Endodermal cell (in vitro differentiated cells): Measurements from ENCODE around the gene KLF16. TPM values are rescaled to one million over a fixed set of nuclear protein-coding genes. Genes with fewer than 3 reads are reported as not detected.

Experiments
- DNase-seq: peaks from one replicate; pipeline ENCODE4 v3.0.0-alpha.2; 2017
- H3K27ac ChIP-seq: 2 replicates; pipeline ENCODE4 v1.5.1; 2013; ENCODE audit warnings: mild to moderate bottlenecking, low read depth, low read length, moderate library complexity
- H3K27me3 ChIP-seq: 2 replicates; pipeline ENCODE4 v1.6.1; 2013; ENCODE audit warnings: mild to moderate bottlenecking, low read length, moderate library complexity; ENCODE audit not compliant: insufficient read depth, control insufficient read depth, poor library complexity, severe bottlenecking
- H3K36me3 ChIP-seq: 2 replicates; pipeline ENCODE4 v1.7.0; 2013; ENCODE audit warnings: mild to moderate bottlenecking, low read length, moderate library complexity; ENCODE audit not compliant: control insufficient read depth, insufficient read depth
- H3K4me1 ChIP-seq: one replicate; pipeline ENCODE4 v1.7.0; 2013; ENCODE audit warnings: low read length; ENCODE audit not compliant: control insufficient read depth, insufficient read depth
- H3K4me3 ChIP-seq: 2 replicates; pipeline ENCODE4 v1.5.1; 2013; ENCODE audit warnings: mild to moderate bottlenecking, low read length, moderate library complexity
- H3K9ac ChIP-seq: 2 replicates; pipeline ENCODE4 v1.6.1; 2013; ENCODE audit warnings: mild to moderate bottlenecking, low read length, moderate library complexity; ENCODE audit not compliant: poor library complexity, severe bottlenecking; ENCODE audit errors: extremely low read depth
- H3K9me3 ChIP-seq: 2 replicates; pipeline ENCODE4 v1.6.1; 2013; ENCODE audit warnings: mild to moderate bottlenecking, low read length, moderate library complexity; ENCODE audit not compliant: control insufficient read depth
- H3K27ac Mint-ChIP-seq: 2 replicates; pipeline ENCODE4 v1.8.0; 2020; ENCODE audit warnings: mixed read lengths
- H3K27me3 Mint-ChIP-seq: 2 replicates; pipeline ENCODE4 v1.8.0; 2021; ENCODE audit warnings: mild to moderate bottlenecking, mixed read lengths; ENCODE audit not compliant: insufficient read depth
- H3K36me3 Mint-ChIP-seq: 2 replicates; pipeline ENCODE4 v1.8.0; 2020; ENCODE audit warnings: low read depth, mixed read lengths
- H3K4me1 Mint-ChIP-seq: 2 replicates; pipeline ENCODE4 v1.8.0; 2020; ENCODE audit warnings: mixed read lengths
- H3K4me3 Mint-ChIP-seq: 2 replicates; pipeline ENCODE4 v1.8.0; 2020; ENCODE audit warnings: mild to moderate bottlenecking, moderate library complexity, mixed read lengths
- H3K9me3 Mint-ChIP-seq: 2 replicates; pipeline ENCODE4 v1.8.0; 2020; ENCODE audit warnings: mild to moderate bottlenecking, mixed read lengths
- WGBS, 2 experiments: methylation state at CpG; one replicate each; pipeline versions ENCODE4 v1.1.5 to v1.1.7; 2013; ENCODE audit warnings: missing lambda C conversion rate in 2 of 2, mixed read lengths in 1 of 2; ENCODE audit not compliant: insufficient coverage in 1 of 2, insufficient read length in 1 of 2; 5-methylcytosine and 5-hydroxymethylcytosine counted together
- total RNA-seq, 2 donors: library from RNA; stranded (reverse); fragmentation: NEBNext Ultra II Directional in 1 of 2; extraction: Animal tissue kit (Norgen Biotek cat#: 25700) in 1 of 2; gene quantifications; 2 replicates in 1 of 2; 3 replicates in 1 of 2; pipeline ENCODE4 v1.2.1, GENCODE V29; 2021
- TF ChIP-seq, protein P1 (sequence below): fragments of 200-600 bp; sonication (generic); conservative IDR thresholded peaks from 2 replicates; pipeline ENCODE4 v1.5.0; 2021; ENCODE audit warnings: antibody characterized with exemption, mild to moderate bottlenecking

KLF16 gene
- total RNA-seq, 2 donors from 2014 or later: 39.0 to 42.9 TPM

DNA sequence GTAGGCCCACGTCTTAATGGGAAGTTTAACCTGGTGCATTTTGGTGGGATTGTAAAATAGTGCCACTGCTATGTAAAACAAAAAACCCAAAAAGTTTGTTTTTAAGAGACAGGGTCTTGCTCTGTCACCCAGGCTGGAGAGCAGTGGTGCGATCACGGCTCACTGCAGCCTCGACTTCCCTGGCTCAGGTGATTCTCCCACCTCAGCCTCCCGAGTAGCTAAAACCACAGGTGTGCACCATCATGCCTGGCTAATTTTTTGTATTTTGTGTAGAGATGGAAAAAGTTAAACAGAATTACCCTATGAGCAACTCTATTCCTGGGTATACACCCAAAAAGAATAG lies 14.3 kb downstream of the KLF16 start:
- H3K27ac Mint-ChIP-seq: peak overlapping the region; percentile 92
- H3K4me1 ChIP-seq: peaks cover 3% of the 10 kb centered on the region

DNA sequence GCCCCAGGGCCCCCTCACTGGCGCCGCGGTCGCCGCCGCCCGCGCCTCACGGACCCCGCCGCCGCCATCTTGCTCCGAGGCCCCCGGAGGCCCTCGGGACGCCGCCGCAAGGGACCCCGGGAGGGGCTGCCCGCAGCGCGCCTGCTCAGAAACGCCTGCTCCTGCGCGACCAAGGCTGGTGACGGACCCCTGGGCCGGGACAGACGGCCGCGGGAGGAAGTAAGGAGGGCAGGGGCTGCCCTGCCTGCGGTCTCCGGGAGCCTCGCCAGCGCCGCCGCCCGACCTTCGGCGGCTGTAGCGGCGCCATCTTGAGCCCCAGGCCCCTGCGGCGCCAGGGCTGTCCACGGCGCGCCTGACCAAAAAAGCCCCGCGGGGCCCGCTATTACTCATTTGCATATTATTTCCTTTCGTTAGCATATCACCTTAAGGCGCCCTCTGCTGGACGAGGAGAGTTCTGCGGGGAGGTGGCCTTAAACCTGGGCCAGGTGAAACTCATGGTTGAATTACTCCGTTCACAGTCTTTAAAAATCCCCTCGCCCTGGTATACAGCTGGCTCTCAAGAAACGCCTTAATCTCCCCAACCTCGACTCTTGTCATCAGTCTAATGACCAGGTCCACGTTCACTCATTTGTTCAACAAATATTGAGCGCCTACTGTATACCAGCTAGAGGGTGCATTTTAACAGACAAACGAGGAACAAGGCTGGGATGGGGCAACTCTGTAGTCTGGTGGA lies 14.8 kb downstream of the KLF16 start, which contains the start of gene REXO1:
Gene REXO1, minus strand, starts transcription at position 85 of the 733 bp plus-strand sequence. CDS start 125 bp downstream, outside the sequence.
- H3K36me3 Mint-ChIP-seq: peaks cover 8% of the 10 kb centered on the region
- H3K4me3 ChIP-seq: peak within 1 kb of the TSS; percentile 89
- no peaks in the 10 kb centered on the region for H3K9me3 ChIP-seq
- peaks cover 4% of the 10 kb centered on the region for H3K36me3 ChIP-seq
- peak within 1 kb of the TSS; percentile 98 for H3K9ac ChIP-seq
- H3K9me3 Mint-ChIP-seq: no peaks in the 10 kb centered on the region
- H3K27ac ChIP-seq: peak within 1 kb of the TSS; percentile 100
- H3K27ac Mint-ChIP-seq: peak within 1 kb of the TSS; percentile 96
- peak within 1 kb of the TSS; percentile 83 for H3K4me3 Mint-ChIP-seq
- TF ChIP-seq, protein P1, sequence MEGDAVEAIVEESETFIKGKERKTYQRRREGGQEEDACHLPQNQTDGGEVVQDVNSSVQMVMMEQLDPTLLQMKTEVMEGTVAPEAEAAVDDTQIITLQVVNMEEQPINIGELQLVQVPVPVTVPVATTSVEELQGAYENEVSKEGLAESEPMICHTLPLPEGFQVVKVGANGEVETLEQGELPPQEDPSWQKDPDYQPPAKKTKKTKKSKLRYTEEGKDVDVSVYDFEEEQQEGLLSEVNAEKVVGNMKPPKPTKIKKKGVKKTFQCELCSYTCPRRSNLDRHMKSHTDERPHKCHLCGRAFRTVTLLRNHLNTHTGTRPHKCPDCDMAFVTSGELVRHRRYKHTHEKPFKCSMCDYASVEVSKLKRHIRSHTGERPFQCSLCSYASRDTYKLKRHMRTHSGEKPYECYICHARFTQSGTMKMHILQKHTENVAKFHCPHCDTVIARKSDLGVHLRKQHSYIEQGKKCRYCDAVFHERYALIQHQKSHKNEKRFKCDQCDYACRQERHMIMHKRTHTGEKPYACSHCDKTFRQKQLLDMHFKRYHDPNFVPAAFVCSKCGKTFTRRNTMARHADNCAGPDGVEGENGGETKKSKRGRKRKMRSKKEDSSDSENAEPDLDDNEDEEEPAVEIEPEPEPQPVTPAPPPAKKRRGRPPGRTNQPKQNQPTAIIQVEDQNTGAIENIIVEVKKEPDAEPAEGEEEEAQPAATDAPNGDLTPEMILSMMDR: peak; percentile 96
- H3K4me1 ChIP-seq: peaks cover 3% of the 10 kb centered on the region
- H3K27me3 ChIP-seq: no peaks in the 10 kb centered on the region
- H3K27me3 Mint-ChIP-seq: no peaks in the 10 kb centered on the region
- H3K4me1 Mint-ChIP-seq: peaks cover 15% of the 10 kb centered on the region
- DNase-seq: peak; percentile 99
- 4 to 8% methylated on average over 21 to 60 of the region's 60 CpGs for WGBS, 2 experiments

More for the DNA sequence above, 14.3 kb downstream of the KLF16 start:
- Histone ChIP-seq H3K9ac (no peak overlapping the region), H3K9me3 (no peaks in the 10 kb centered on the region), H3K27me3 (no peaks in the 10 kb centered on the region), H3K36me3 (peaks cover 7% of the 10 kb centered on the region), H3K27ac (no peak overlapping the region), H3K4me3 (no peak overlapping the region)
- H3K27me3 Mint-ChIP-seq: no peaks in the 10 kb centered on the region
- TF ChIP-seq, protein P1: no peak
- H3K36me3 Mint-ChIP-seq: peaks cover 8% of the 10 kb centered on the region
- no peak for DNase-seq
- no peak overlapping the region for H3K4me3 Mint-ChIP-seq
- no peaks in the 10 kb centered on the region for H3K9me3 Mint-ChIP-seq
- 74 to 98% methylated on average over 3 to 5 of the region's 5 CpGs for WGBS, 2 experiments
- peaks cover 15% of the 10 kb centered on the region for H3K4me1 Mint-ChIP-seq

DNA sequence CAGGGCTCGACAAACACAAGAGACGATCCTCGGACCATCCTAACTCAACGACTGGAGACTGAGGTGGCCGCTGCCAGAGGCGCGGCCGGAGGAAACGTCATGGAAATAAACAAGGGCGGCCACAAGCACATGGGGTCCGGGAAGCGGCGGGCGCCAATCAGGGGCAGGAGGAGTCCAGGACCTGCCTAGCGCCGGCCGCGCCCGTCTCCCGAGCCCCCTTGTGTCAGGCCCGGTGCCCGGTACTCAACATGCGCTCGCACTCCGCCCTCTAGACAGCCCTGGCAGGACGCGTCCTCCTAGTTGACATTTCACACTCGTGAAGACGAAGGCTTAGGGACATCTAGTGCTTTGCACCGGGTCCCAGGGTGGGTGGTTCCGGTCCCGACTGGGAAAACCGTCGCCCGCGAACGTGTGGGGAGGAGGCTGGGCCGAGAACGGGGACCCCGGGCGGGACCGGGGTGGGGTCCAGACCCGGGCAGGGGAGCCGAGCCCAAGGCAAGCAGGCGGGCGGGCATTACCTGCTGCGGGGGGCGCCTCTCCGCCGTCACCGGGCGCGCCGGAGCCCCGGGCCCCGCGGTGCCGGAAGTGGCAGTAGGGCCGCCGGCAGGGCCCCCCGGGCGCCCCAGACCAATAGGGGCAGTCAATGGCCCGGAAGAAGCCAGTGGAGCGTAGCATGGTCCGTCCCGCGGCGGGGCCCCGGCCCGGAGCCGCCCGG lies 15.5 kb downstream of the KLF16 start:
- WGBS, 2 experiments: 0 to 1% methylated on average over 44 to 72 of the region's 72 CpGs
- Mint-ChIP-seq H3K4me1 (peaks cover 10% of the 10 kb centered on the region), H3K9me3 (no peaks in the 10 kb centered on the region), H3K4me3 (peak overlapping the region; percentile 83), H3K36me3 (peaks cover 5% of the 10 kb centered on the region), H3K27ac (peak overlapping the region; percentile 96), H3K27me3 (no peaks in the 10 kb centered on the region)
- Histone ChIP-seq H3K27ac (peak overlapping the region; percentile 44), H3K9ac (peak overlapping the region; percentile 98), H3K4me1 (peaks cover 3% of the 10 kb centered on the region), H3K4me3 (peak overlapping the region; percentile 89), H3K27me3 (no peaks in the 10 kb centered on the region), H3K9me3 (no peaks in the 10 kb centered on the region), H3K36me3 (peaks cover 3% of the 10 kb centered on the region)
- peak; percentile 80 for DNase-seq
- TF ChIP-seq, protein P1: no peak
